ENCODE measurements around the gene TFPT. TPM values are rescaled to one million over a fixed set of nuclear protein-coding genes. Genes with fewer than 3 reads are reported as not detected.

TFPT gene
- total RNA-seq, 1 donor from 2014 or later: 25.2 TPM

GRCh38 chr19:54136864-54137698, 21.6 kb upstream of the TFPT start:
- peak overlapping the region; percentile 87 for H3K4me3 Mint-ChIP-seq (ENCODE audit: unreplicated experiment)
- H3K36me3 ChIP-seq (ENCODE audit: insufficient read depth, low read length): peaks cover under 1% of the 10 kb centered on the region
- peaks cover 37% of the 10 kb centered on the region for H4K20me1 ChIP-seq (ENCODE audit: insufficient read depth, low read length)
- H3K4me1 ChIP-seq (ENCODE audit: insufficient read depth, low read length): peaks cover 15% of the 10 kb centered on the region
- H3K9me3 Mint-ChIP-seq (ENCODE audit: unreplicated experiment): no peaks in the 10 kb centered on the region
- no peaks in the 10 kb centered on the region for H3K9me3 ChIP-seq (ENCODE audit: insufficient read depth, low read depth, low read length)
- TF ChIP-seq EZH2 (IDR thresholded peaks at IDR 0.05; ENCODE audit: insufficient read depth, low read length): no peak
- TF ChIP-seq, protein P1, sequence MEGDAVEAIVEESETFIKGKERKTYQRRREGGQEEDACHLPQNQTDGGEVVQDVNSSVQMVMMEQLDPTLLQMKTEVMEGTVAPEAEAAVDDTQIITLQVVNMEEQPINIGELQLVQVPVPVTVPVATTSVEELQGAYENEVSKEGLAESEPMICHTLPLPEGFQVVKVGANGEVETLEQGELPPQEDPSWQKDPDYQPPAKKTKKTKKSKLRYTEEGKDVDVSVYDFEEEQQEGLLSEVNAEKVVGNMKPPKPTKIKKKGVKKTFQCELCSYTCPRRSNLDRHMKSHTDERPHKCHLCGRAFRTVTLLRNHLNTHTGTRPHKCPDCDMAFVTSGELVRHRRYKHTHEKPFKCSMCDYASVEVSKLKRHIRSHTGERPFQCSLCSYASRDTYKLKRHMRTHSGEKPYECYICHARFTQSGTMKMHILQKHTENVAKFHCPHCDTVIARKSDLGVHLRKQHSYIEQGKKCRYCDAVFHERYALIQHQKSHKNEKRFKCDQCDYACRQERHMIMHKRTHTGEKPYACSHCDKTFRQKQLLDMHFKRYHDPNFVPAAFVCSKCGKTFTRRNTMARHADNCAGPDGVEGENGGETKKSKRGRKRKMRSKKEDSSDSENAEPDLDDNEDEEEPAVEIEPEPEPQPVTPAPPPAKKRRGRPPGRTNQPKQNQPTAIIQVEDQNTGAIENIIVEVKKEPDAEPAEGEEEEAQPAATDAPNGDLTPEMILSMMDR (IDR thresholded peaks at IDR 0.05; ENCODE audit: insufficient read depth, low read depth, low read length): no peak
- peaks cover 10% of the 10 kb centered on the region for H3K36me3 Mint-ChIP-seq (ENCODE audit: low read depth, unreplicated experiment)
- H3K27me3 ChIP-seq (ENCODE audit: insufficient read depth, low read length): no peaks in the 10 kb centered on the region
- peak; percentile 100 for DNase-seq (ENCODE audit: low read depth)
- peak overlapping the region; percentile 92 for H3K27ac ChIP-seq (ENCODE audit: low read depth, low read length)
- H3K4me1 Mint-ChIP-seq (ENCODE audit: low read depth, unreplicated experiment): peaks cover 18% of the 10 kb centered on the region
- H3K79me2 ChIP-seq (ENCODE audit: insufficient read depth, low read length): peaks cover 46% of the 10 kb centered on the region
- no peaks in the 10 kb centered on the region for H3K27me3 Mint-ChIP-seq (ENCODE audit: low read depth, unreplicated experiment)
- peak overlapping the region; percentile 98 for H3K9ac ChIP-seq (ENCODE audit: low read length)
- peak overlapping the region; percentile 72 for H3K4me3 ChIP-seq (ENCODE audit: insufficient read depth, low read depth, low read length)
- H3K27ac Mint-ChIP-seq (ENCODE audit: unreplicated experiment): peak overlapping the region; percentile 87
- peak overlapping the region; percentile 95 for H3K4me2 ChIP-seq (ENCODE audit: low read length)
- FAIRE-seq: peak; percentile 68
- peak overlapping the region; percentile 67 for H2AFZ ChIP-seq (ENCODE audit: low read depth, low read length)

DNA sequence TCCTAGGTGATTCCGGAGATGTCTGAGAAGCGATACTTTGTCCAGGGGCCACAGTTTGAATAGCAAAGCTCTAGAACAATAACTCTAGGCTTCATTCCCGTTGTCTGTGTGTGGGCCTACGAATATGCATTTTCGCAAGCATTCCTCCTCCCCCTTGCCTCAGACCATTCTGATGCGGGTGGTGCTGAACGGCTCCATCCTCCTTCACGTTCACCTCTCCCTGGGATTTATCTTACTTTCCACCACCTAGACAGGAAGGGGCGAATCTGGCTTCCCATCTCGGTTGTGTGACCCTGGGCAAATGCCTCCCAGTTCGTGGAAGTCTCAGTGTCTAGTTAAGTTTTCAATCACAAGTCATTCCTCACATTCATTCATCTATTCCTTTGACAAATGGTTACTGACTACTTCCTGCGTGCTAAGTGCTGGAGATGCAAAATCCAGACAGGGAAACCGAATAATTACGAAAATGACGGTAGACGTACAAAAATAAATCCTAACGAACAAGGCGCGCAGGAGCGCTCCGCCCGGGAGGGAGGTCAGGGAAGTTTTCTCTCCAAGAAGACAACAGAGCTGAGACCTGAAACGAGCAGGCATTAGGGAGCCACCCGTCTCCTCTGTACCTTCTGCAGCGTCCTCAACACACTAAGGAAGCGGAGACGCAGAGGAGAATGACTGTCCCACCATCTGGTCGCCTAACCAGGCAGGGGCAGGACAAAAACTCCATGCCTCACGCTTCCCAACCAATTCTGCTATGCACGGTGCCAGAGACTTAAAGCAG, 20.8 kb upstream of the TFPT start:
- Histone ChIP-seq H3K79me2 (ENCODE audit: insufficient read depth, low read length) (peaks cover 38% of the 10 kb centered on the region), H3K27ac (ENCODE audit: low read depth, low read length) (peak overlapping the region; percentile 17), H3K4me3 (ENCODE audit: insufficient read depth, low read depth, low read length) (peak overlapping the region; percentile 68), H4K20me1 (ENCODE audit: insufficient read depth, low read length) (peaks cover 29% of the 10 kb centered on the region), H3K4me2 (ENCODE audit: low read length) (peak overlapping the region; percentile 95), H3K9me3 (ENCODE audit: insufficient read depth, low read depth, low read length) (no peaks in the 10 kb centered on the region), H2AFZ (ENCODE audit: low read depth, low read length) (peak overlapping the region; percentile 67), H3K36me3 (ENCODE audit: insufficient read depth, low read length) (peaks cover 2% of the 10 kb centered on the region), H3K9ac (ENCODE audit: low read length) (peak overlapping the region; percentile 74), H3K4me1 (ENCODE audit: insufficient read depth, low read length) (peaks cover 14% of the 10 kb centered on the region), H3K27me3 (ENCODE audit: insufficient read depth, low read length) (no peaks in the 10 kb centered on the region)
- H3K4me1 Mint-ChIP-seq (ENCODE audit: low read depth, unreplicated experiment): peaks cover 11% of the 10 kb centered on the region
- FAIRE-seq (no peak), DNase-seq (ENCODE audit: low read depth) (no peak)
- H3K9me3 Mint-ChIP-seq (ENCODE audit: unreplicated experiment): no peaks in the 10 kb centered on the region
- H3K27me3 Mint-ChIP-seq (ENCODE audit: low read depth, unreplicated experiment): no peaks in the 10 kb centered on the region
- peaks cover 10% of the 10 kb centered on the region for H3K36me3 Mint-ChIP-seq (ENCODE audit: low read depth, unreplicated experiment)
- peak overlapping the region; percentile 87 for H3K4me3 Mint-ChIP-seq (ENCODE audit: unreplicated experiment)
- H3K27ac Mint-ChIP-seq (ENCODE audit: unreplicated experiment): peak overlapping the region; percentile 87
- TF ChIP-seq, protein P1 (IDR thresholded peaks at IDR 0.05; ENCODE audit: insufficient read depth, low read depth, low read length): no peak
- TF ChIP-seq EZH2 (IDR thresholded peaks at IDR 0.05; ENCODE audit: insufficient read depth, low read length): no peak
